Tibial nerve (tissue), 3 donors: ENCODE results near the gene ACTR5.

ENCODE experiments used
- CTCF ChIP-seq, 5 experiments: fragments of 200-600 bp in 3 of 5; fragments of 450-650 bp in 2 of 5; sonication (generic) in 3 of 5; IDR thresholded peaks; one replicate each; pipeline ENCODE4 v1.5.1; 2016 to 2019; ENCODE audit warnings: antibody characterized with exemption in 5 of 5, mild to moderate bottlenecking in 3 of 5, moderate library complexity in 2 of 5
- POLR2A ChIP-seq, 2 donors: fragments of 450-650 bp; IDR thresholded peaks; one replicate each; pipeline ENCODE4 v1.6.1; 2017; ENCODE audit warnings: antibody characterized with exemption in 2 of 2, mild to moderate bottlenecking in 2 of 2, moderate library complexity in 2 of 2

- TF ChIP-seq POLR2A (IDR thresholded peaks at IDR 0.05), result no peak
- TF ChIP-seq CTCF (IDR thresholded peaks at IDR 0.05), result no peak
Observed at GRCh38 chr20:38732981-38733380, 15.3 kb upstream of the ACTR5 start.
